NCI-H2029 treated with DMSO at 0.1 percent for 48 hours (cell line): ENCODE results near the gene CFAP43.
"Not testable (repeated sequence)": the region's sequence is repeated elsewhere in the genome, so short reads cannot be mapped to it uniquely, and the experiment has no call there.

Source experiments
- DNase-seq: peaks from one replicate; lab custom pipeline; 2025; lab: John Stamatoyannopoulos, UW

Gene CFAP43

DNA sequence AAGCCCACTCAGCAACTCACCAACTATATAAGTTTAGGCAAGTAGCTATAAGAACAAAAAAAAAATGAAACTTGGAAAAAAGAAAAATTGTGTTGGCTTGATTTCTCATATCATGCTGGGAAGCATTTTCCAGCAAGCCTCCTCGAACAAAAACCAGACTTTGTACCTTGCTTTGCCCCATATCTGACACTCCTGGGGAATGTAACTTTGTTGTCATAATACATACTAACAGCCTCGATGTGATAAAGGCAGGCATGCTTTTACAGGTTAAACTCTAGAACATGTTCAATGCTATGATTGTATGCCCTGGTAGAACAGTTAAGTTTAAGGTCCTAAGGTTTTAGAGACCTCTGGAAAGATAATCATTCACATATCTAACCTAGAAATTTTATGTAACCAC is 11.6 kb downstream of the CFAP43 start:
- DNase-seq: no peak

DNA sequence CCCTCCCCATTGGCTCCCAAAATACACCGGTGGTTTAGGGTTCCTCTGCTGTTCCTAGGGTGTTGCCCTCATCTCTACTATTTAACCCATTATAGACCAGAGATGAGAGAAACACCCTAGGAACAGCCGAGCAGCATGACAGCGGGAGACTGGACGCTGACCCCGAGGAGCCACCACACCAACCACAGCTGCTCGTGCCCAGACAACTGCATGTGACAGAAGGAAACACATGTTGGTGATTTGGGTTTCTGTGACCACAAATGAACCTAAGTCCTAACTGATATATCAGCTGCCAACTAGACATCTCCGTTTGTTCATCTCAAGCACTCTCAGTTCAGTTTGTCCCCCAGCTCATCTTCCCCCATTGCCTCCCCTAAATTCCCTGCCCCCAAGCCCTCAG is 13.4 kb downstream of the CFAP43 start:
- no peak for DNase-seq

DNA sequence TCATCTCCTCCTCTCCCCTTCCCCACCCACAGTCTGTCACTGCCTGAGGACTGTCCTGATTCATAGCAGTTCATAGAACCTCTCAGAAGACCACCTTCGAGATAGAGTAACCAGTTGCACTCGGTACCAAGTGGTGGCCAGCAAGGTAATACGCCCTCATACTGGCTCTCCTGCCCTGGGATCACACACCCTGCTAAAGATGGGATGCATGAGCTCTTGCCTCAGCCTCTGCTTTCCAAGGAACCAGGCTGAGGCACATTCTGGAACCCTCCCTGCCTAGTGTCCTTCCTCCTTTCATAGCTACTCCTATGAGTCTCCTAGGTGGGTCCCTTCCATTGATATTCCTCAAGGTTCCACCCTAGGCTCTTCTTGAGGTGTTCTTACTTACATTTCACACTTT is 15.5 kb downstream of the CFAP43 start:
- no peak for DNase-seq

DNA sequence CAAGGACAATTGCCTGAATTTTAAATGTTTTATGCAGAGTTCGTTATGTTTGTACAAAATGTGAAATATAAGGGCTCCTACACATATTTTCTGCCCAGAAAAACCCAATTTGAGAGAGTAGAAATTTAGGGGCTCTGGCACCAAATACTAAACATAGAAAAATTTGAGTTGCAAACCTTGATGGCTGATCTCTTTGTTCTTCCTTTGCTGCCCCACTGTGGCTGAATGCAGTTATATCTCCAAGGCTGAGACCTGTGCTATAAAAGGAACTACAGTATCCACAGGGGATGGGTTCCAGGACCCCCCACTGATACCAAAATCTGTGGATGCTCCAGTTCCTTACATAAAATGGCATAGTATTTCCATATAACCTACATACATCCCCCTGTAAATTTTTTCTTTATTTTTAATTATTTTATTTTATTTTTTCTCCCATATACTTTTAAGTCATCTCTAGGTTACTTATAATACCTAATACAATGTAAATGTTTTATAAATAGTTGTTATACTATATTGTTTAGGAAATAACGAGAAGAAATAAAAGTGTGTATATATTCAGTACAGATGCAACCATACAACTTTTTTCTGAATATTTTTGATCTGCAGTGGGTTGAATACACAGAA is 22.5 kb downstream of the CFAP43 start:
- DNase-seq: no peak

DNA sequence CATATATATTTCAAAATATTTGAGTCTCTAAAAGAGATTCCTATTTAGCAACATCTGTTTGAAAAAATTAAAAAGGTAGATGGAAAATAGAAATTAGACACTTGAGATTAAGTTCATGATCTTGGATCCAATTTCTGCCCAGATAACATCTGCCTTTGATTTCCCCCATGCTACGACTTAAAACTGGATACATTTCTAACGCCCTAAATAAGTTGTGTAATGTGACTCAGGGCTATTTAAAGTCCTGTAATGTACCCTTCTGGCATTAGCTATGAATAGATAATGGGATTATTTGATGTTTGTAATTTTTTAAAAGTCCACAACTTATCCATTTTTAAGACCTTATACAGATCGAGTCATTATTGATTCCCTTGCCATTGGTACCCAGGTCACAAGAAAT is 23.4 kb downstream of the CFAP43 start:
- no peak for DNase-seq

DNA sequence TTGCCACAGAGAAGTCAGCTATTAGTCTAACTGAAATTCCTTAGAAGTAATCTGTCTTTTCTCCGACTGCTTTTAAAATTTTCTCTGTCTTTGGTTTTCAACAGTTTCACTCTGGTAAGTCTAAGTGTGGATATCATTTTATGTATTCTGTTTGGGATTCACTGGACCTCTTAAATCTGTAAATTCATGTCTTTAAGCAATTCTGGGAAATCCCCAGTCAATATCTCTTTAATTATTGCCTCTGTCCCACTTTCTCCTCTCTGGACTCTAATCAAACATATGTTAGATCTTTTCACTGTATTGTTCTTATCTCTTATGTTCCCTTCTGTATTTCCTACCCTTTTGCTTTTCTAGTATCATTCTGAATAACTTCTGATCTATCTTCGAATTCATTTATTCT is 29.9 kb downstream of the CFAP43 start:
- no peak for DNase-seq

DNA sequence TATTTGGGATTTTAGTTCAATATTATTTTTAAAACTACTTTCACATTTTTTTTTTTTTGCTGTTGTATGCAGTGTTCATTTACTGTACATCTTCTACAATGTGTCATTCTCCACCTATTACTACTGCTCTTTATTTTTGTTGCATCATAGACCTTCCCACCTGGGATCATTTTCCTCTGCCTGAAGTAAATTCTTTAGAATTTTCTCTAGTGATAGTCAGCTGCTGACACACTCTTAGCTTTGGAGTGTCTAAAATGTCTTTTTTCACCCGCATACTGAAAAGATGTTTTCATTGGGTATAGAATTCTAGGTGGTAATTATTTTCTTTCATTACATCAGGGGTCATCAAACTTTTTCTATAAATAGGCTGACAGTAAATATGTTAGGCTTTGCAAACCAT is 30.5 kb downstream of the CFAP43 start:
- DNase-seq: no peak

DNA sequence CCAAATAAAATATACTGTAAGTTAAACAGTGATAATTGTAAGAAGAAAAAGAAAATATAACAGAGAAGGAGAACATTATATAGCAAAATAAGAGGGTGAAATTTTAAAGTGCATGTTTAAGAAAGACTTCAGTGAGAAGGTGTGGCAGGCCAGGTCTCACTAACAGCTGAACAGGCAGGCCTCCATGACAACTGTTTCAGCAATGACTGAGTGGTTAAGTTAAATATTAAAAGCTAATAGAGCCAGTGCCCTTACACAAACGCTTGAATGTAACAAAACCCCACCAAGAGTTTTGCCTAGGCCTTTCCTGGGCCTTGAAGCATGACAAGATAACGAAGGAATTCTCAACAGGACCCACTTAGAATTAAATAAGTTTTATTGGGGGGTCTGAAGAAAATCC is 32.6 kb downstream of the CFAP43 start:
- no peak for DNase-seq

DNA sequence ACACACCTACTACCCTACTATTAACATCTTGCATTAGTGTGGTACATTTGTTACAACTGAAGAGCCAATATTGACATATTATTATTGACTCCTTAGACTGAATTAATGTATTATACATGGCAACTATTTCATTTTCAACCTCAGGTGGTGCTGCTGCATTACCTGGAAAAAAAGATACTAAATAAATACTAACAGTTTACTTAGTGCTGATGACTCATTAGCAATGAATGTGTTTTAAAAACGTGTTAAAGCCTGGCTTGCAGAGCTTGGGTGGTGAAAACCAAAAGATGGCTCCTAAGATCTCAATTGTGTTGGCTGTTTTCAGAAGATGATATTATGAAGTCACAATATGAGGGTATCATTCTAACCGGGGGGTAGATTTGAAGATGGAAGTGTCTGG is 34.8 kb downstream of the CFAP43 start:
- DNase-seq: no peak

DNA sequence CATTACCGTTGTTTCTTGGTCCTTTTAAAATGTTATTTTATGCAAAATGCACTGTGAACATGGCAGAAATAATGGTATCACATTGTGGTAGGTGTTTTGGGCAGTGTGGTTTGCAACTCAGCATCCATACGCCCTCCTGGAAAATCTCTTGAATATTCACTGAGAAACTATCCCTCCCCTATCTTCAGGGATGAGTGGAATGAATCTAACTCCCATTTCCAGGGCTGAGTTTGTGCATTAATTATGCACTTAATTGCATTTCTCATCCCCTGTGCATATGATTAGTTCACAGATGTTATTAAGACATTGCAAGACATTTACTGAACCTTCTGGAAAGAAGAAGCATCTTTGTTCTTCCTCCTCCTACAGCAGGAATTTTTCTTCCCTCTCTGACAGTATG is 36.5 kb downstream of the CFAP43 start:
- DNase-seq: no peak

DNA sequence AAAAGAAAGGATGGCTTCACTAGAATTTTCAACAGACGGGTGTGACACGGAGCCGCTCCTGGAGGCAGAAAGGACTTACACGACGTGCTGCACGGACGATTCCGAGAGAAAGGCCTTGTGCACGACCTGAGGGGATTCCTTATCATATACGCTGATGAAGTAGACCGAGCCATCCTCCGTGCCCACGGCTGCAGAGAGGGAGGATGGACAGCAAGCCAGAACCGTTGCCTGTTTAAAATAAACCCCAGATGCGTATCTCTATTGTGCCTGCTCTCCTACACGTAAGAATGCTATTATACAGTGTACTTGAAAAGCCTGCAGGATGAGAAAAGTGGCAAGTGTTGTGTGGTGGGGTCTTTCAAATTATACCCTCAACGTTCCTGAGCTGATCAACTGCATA is 38.4 kb downstream of the CFAP43 start:
- no peak for DNase-seq

DNA sequence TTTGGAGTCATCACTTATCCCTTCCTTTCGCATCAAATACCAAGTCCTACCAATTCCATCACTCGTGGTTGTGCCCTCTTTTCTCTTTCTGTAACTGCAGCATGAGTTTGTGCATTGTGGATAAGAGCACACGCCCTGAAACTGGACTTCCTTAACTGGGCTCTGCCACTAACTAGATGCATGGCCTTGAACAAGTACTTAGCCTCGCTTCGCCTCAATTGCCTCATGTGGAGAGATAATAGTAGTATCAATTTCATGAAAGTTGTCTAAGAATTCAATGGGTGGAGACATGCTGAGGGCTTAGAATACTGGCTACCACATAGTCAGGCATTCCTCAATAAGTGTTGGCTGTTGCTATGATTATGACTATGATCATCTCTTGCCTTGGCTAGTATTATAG is 41.5 kb downstream of the CFAP43 start:
- DNase-seq: no peak

DNA sequence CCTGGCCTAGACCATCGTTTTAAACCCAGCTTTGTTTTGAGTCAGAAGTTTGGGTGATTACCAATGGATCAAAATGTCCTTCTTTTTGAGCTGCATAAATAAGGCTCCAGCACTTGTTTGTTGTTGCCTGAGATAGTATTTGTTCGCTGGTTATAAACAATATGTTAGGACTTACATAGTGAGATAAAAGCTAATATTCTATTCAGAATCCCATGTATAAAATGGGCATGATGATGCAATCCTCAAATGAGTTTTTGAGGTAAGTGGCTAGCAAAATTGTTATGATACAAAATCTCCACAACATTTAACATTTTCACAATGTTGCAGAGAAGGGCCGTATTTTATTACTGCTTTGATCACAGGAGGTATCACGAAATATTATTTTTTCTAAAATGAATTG is 48.5 kb downstream of the CFAP43 start:
- DNase-seq: no peak

DNA sequence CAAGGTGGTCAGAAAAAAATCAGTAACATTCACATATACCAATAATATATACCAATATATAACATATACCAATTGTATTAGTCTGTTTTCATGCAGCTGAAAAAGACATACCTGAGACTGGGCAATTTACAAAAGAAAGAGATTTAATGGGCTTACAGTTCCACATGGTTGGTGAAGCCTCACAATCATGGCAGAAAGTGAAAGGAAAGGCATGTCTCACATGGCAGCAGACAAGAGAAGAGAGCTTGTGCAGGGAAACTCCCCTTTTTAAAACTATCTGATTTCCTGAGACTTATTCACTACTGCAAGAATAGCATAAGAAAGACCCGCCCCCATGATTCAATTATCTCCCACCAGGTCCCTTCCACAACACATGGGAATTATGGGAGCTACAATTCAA is 58.0 kb downstream of the CFAP43 start:
- DNase-seq: not testable (repeated sequence)

DNA sequence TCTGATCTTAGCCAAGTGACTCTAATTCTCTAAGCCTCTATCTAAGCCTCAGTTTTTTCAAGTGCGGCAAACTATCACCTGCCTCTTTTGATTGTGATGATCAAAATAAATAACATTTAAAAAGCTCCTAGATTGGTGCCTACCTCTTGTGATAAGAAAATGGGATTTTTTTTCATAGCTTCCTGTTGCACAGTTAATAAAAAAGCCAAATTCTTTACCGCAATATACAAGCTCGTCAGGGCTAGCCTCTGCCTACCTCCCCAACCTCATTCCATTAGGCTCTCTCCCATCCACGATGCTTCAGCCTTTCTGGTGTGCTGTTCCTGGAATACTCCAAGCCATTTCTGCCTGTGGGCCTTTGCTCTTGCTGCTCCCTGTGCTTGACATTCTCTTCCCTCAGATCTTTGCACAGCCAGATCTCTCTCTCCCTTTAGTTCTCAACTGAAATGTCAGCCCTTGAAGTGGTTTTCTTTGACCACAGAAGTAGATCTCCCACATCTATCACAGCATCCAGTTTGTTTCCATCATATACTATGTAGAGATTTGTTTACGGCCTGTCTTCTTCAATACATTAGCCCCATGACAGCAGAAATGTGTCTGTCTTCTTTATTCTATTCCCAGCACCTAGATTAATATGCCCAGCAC is 61.4 kb downstream of the CFAP43 start:
- no peak for DNase-seq

DNA sequence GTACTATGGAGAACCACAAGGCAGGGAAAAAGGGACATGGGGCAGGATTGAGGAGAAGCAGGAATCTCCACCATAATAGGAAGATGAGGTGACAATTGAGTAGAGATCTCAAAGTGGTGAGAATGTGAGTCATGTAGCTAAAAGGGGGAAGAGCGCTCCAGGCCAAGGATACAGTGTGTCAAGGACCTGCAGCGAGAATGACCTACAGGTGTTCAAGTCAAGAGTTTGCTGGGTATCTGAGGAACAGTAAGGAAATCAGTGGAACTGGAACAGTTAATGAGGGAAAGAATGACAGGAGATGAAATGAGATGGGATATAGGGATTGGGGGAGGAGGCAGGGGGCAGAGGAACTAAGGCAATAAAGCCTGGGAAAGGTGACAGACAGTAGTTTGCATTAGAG is 76.6 kb downstream of the CFAP43 start:
- no peak for DNase-seq

DNA sequence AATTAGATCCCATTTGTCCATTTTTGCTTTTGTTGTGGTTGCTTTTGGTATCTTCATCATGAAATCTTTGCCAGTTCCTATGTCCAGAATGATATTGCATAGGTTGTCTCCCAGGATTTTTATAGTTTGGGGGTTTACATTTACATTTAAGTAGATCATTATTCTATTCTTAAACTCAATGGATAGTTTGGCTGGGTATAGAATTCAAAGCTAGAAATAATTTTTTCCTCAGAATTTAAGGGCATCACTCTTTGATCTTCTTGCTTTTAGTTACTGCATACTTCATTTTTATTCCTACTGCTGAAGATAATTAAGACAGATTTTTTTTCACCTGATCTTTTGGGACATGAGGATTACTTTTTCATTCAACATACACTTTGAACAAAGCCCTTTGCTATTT is 80.4 kb downstream of the CFAP43 start:
- DNase-seq: no peak

DNA sequence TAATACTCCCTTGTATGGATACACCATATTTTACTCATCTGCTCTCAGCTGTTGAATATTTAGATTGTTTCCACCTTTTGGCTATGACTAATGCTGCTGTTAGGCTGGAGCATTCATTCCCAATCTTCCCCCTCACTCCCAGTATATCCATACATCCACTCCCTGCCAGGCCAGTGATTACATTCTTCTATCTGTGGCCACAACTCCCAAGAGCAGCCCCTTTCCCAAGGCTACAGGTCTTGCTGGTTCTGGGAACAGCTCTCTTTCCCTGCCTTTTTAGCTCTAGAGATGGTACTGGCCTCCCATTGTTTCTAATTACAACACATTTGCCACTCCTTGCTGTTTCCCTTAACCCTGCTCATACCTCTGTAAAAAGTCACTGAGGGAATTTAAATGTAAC is 82.0 kb downstream of the CFAP43 start:
- no peak for DNase-seq

DNA sequence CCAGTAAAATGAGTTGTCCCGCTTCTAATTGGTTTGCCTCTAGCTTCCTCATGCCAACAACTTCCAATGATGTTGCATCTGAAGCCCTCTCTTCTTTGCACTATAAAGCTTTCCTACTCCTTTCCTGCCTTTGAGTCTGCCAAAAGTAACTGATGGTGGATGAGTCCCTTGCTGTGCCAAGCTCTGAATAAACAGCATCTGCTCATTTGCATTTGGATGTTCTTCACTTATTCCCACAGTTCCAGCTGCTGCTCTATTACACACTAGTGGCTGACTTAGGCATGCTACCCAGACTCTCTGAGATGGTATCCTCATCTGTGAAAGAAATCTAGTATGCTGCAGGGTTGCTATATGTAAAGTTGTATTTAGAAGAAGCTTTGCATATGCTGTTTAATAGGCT is 85.3 kb downstream of the CFAP43 start:
- no peak for DNase-seq

DNA sequence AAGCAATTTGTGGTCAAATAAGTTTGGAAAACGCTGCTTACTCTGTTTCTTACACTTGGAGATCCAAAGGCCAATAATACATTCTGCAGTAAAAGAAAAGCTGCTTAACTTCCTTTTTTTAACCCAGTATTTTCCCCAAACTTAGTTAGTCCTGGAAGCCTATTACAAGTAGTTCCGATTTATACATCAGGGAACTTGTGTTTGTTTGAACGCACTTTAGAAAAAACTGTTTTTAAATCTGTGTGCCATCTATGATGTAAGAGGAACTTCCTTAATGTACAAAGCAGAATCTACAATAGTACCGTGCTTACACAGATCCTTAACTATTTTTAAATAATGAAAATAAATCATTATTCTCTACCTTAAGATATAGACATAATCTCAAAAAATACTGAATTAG is 87.2 kb downstream of the CFAP43 start:
- no peak for DNase-seq

DNA sequence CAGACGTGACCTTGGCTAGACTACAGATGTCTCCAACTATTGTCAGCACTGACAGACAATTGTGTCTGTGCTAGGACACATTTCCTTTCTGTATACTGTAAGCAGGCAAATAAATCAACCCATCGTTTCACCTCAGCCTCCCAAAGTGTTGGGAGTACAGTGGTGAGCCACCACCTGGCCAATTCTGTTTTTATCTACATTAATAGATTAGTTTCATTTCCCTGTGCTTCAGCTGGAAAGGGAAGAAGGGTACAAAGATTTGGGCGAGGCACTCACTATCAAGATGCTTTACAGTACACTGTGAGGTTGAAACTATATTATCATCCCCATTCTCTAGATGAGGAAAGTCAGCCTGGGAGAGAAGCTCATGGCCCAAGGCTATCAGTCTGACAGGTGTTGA is 88.3 kb downstream of the CFAP43 start:
- no peak for DNase-seq

DNA sequence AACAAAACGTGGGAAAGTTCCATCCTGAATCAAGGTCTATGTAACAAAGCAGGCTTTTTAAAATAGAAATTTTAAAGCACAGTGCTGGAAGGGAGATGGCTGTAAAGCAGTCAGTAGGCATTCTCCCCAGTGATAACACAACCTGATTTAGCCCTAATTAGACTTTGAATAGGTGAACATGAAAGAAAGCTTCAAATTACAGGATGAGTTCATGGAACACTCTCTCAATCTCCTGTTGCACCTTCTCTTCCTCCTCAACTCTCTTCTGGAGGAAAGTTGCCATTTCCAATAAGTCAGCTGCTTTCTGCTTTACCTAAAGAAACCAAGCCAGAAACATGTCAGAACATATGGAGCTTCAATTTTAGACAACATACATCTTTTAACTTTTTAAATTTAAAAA is 90.1 kb downstream of the CFAP43 start:
- DNase-seq: no peak

DNA sequence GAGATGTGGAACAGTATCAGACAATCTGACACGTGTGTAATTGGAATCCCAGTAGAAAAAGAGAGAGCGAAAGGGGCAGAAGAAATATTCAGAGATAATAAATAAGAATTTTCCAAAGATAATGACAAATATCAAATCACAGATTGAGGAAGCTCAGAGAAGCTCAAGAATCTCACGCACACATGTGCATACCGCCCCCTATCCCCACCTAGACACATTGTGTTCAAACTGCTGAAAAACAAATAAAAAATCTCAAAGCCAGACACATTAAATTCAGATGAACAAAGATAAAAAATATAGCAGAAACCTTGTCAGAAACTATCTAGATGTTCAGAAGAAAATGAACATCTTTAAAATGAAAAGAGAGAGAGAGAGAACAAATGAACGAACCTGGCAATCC is 92.9 kb downstream of the CFAP43 start:
- no peak for DNase-seq

DNA sequence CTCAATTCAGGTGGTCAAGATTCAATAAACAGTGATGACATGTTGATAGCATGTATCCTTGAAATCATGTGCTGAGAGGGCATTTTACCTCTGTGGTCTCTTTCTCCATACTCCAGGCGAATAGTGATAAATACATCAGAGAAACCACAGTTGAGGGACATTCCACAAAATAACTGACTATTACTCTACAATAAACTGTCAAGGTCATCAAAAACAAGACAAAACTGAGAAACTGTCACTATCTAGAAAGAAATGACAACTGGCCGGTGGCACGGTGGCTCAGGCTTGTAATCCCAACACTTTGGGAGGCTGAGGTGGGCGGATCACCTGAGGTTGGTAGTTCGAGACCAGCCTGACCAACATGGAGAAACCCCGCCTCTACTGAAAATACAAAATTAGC is 94.0 kb downstream of the CFAP43 start:
- DNase-seq: no peak
